HG03469 (cell line): ENCODE data around the gene TMEM132A.
"Not testable (repeated sequence)": the region's sequence is repeated elsewhere in the genome, so short reads cannot be mapped to it uniquely, and the experiment has no call there.

ENCODE experiments used
- ATAC-seq: cut with Tn5 transposase; IDR thresholded peaks from one replicate; pipeline ENCODE4 v1.9.1; 2021; ENCODE audit warnings: mild to moderate bottlenecking, moderate library complexity, moderate number of reproducible peaks; ENCODE audit not compliant: unreplicated experiment

The TMEM132A gene

GRCh38 chr11:60952742-60953170, 28.5 kb downstream of the TMEM132A start:
- ATAC-seq, result no peak

- ATAC-seq, result no peak
These were observed 29.5 kb downstream of the TMEM132A start for GRCh38 chr11:60953781-60954180.

- no peak for ATAC-seq
These were observed 30.2 kb downstream of the TMEM132A start for GRCh38 chr11:60954421-60954820.

GRCh38 chr11:60955571-60955970, 31.3 kb downstream of the TMEM132A start:
- no peak for ATAC-seq

- no peak for ATAC-seq
These were observed 32.9 kb downstream of the TMEM132A start for GRCh38 chr11:60957188-60957587.

- ATAC-seq, result no peak
These were observed 35.2 kb downstream of the TMEM132A start for GRCh38 chr11:60959431-60959830.

GRCh38 chr11:60960405-60960804, 36.1 kb downstream of the TMEM132A start:
- ATAC-seq, result no peak

GRCh38 chr11:60964801-60965200, 40.5 kb downstream of the TMEM132A start:
- no peak for ATAC-seq

GRCh38 chr11:60966890-60967289, 42.6 kb downstream of the TMEM132A start:
- no peak for ATAC-seq

- no peak for ATAC-seq
These were observed 44.0 kb downstream of the TMEM132A start for GRCh38 chr11:60968223-60968622.

GRCh38 chr11:60970369-60970774, 46.1 kb downstream of the TMEM132A start:
- no peak for ATAC-seq

GRCh38 chr11:60970890-60971289, 46.6 kb downstream of the TMEM132A start:
- ATAC-seq, result no peak

GRCh38 chr11:60971520-60971919, 47.3 kb downstream of the TMEM132A start, which contains the start of gene CD6:
Gene CD6 (plus strand): TSS chr11:60971680. CDS start chr11:60971866, 186 bp downstream.
- ATAC-seq, result no peak

GRCh38 chr11:60972182-60973030, 48.1 kb downstream of the TMEM132A start:
- no peak for ATAC-seq

- ATAC-seq, result no peak
These were observed 49.4 kb downstream of the TMEM132A start for GRCh38 chr11:60973699-60974098.

- ATAC-seq, result not testable (repeated sequence)
These were observed 50.1 kb downstream of the TMEM132A start for GRCh38 chr11:60974316-60974715.

GRCh38 chr11:60974726-60975125, 50.5 kb downstream of the TMEM132A start:
- no peak for ATAC-seq

GRCh38 chr11:60977224-60977623, 53.0 kb downstream of the TMEM132A start:
- ATAC-seq, result no peak

GRCh38 chr11:60977836-60978235, 53.6 kb downstream of the TMEM132A start:
- ATAC-seq, result no peak

- no peak for ATAC-seq
These were observed 54.5 kb downstream of the TMEM132A start for GRCh38 chr11:60978546-60979380.

GRCh38 chr11:60981515-60981914, 57.3 kb downstream of the TMEM132A start:
- no peak for ATAC-seq

GRCh38 chr11:60982184-60982583, 57.9 kb downstream of the TMEM132A start:
- ATAC-seq, result no peak
